Coronary artery (tissue), 2 donors: ENCODE measurements around the gene CDK6.

Experiments
- DNase-seq: peaks from one replicate; pipeline ENCODE4 v3.0.0-alpha.2; 2017; ENCODE audit warnings: low spot score
- H3K27ac ChIP-seq, 2 donors: fragments of 200-600 bp; sonication (generic); one replicate each; pipeline ENCODE4 v1.5.1; 2016 to 2019
- H3K4me3 ChIP-seq: fragments of 200-600 bp; sonication (generic); 2 replicates; pipeline ENCODE4 v1.5.1; 2016; ENCODE audit warnings: mild to moderate bottlenecking, moderate library complexity
- CTCF ChIP-seq: fragments of 200-600 bp; sonication (generic); IDR thresholded peaks from one replicate; pipeline ENCODE4 v1.5.1; 2019; ENCODE audit warnings: antibody characterized with exemption

CDK6 gene

GRCh38 chr7:92629779-92630178 is 206.6 kb downstream of the CDK6 start:
- no peak for DNase-seq
- H3K27ac ChIP-seq: no peak overlapping the region
- TF ChIP-seq CTCF: no peak

GRCh38 chr7:92627956-92628355 is 208.4 kb downstream of the CDK6 start:
- no peak overlapping the region for H3K4me3 ChIP-seq
- DNase-seq: no peak
- H3K27ac ChIP-seq: no peak overlapping the region
- no peak for TF ChIP-seq CTCF

More at GRCh38 chr7:92629779-92630178, 206.6 kb downstream of the CDK6 start:
- no peak overlapping the region for H3K4me3 ChIP-seq

- H3K4me3 ChIP-seq: no peak overlapping the region
- no peak overlapping the region for H3K27ac ChIP-seq
- no peak for DNase-seq
- no peak for TF ChIP-seq CTCF
These were observed 210.0 kb downstream of the CDK6 start for GRCh38 chr7:92626281-92626809.

- no peak for DNase-seq
- no peak for TF ChIP-seq CTCF
- Histone ChIP-seq H3K27ac (no peak overlapping the region), H3K4me3 (no peak overlapping the region)
These were observed 210.8 kb downstream of the CDK6 start for GRCh38 chr7:92625617-92626016.

GRCh38 chr7:92624298-92624996 is 211.9 kb downstream of the CDK6 start:
- Histone ChIP-seq H3K4me3 (no peak overlapping the region), H3K27ac (no peak overlapping the region)
- no peak for DNase-seq
- no peak for TF ChIP-seq CTCF

- no peak overlapping the region for H3K27ac ChIP-seq
- no peak for TF ChIP-seq CTCF
- DNase-seq: no peak
- H3K4me3 ChIP-seq: no peak overlapping the region
These were observed 212.8 kb downstream of the CDK6 start for GRCh38 chr7:92623544-92623943.

GRCh38 chr7:92622685-92623084 is 213.7 kb downstream of the CDK6 start:
- TF ChIP-seq CTCF: no peak
- no peak overlapping the region for H3K4me3 ChIP-seq
- no peak overlapping the region for H3K27ac ChIP-seq
- DNase-seq: no peak
